Sigmoid colon (tissue), 7 donors: ENCODE measurements around the gene MYO5A. TPM values are rescaled to one million over a fixed set of nuclear protein-coding genes. Genes with fewer than 3 reads are reported as not detected.

ENCODE experiments used
- DNase-seq: peaks from one replicate; pipeline ENCODE4 v3.0.0-alpha.2; 2019
- H3K27ac ChIP-seq, 4 donors: fragments of 200-600 bp; sonication (generic); one replicate each; pipeline ENCODE4 v1.5.1; 2016 to 2019; ENCODE audit warnings: mild to moderate bottlenecking in 1 of 4
- H3K27me3 ChIP-seq, 3 donors: fragments of 200-600 bp; sonication (generic); one replicate each; pipeline ENCODE4 v1.5.1; 2019; ENCODE audit warnings: mild to moderate bottlenecking in 1 of 3
- H3K36me3 ChIP-seq, 4 donors: fragments of 200-600 bp; sonication (generic); one replicate each; pipeline ENCODE4 v1.5.1; 2016 to 2019
- H3K4me1 ChIP-seq, 4 donors: fragments of 200-600 bp; sonication (generic); one replicate each; pipeline ENCODE4 v1.5.1; 2017 to 2019
- H3K4me3 ChIP-seq, 4 donors: fragments of 200-600 bp; sonication (generic); one replicate each; pipeline ENCODE4 v1.5.1; 2017 to 2019; ENCODE audit warnings: mild to moderate bottlenecking in 2 of 4, moderate library complexity in 1 of 4
- H3K9me3 ChIP-seq, 4 donors: fragments of 200-600 bp in 3 of 4; sonication (generic) in 3 of 4; one replicate each; pipeline versions ENCODE4 v1.5.1 to v1.6.1; 2013 to 2019
- CTCF ChIP-seq, 4 experiments: fragments of 450-650 bp in 3 of 4; fragments of 200-600 bp in 1 of 4; IDR thresholded peaks; one replicate each; pipeline ENCODE4 v1.5.1; 2016 to 2019; ENCODE audit warnings: antibody characterized with exemption in 4 of 4, mild to moderate bottlenecking in 3 of 4, moderate library complexity in 2 of 4
- EP300 ChIP-seq, 4 donors: sonication (generic); formaldehyde crosslinking; IDR thresholded peaks; one replicate each; pipeline ENCODE4 v1.6.1; 2017; ENCODE audit warnings: antibody characterized with exemption in 4 of 4
- POLR2A ChIP-seq, 2 donors: fragments of 450-650 bp; IDR thresholded peaks; one replicate each; pipeline ENCODE4 v1.6.1; 2016; ENCODE audit warnings: antibody characterized with exemption in 2 of 2, mild to moderate bottlenecking in 2 of 2, moderate library complexity in 2 of 2
- POLR2AphosphoS5 ChIP-seq, 4 donors: sonication (generic); formaldehyde crosslinking; IDR thresholded peaks; one replicate each; pipeline ENCODE4 v1.6.1; 2017; ENCODE audit warnings: antibody characterized with exemption in 4 of 4
- WGBS, 2 donors: extraction: QIAGEN DNeasy Blood & Tissue Kit; methylation state at CpG; one replicate each; pipeline ENCODE4 v1.1.7; 2013; 5-methylcytosine and 5-hydroxymethylcytosine counted together
- intact Hi-C: fragments of 100-400 bp; cut with DNase I; formaldehyde crosslinking; loops from one replicate; pipeline ENCODE4 v1.15.1; 2023
- polyA plus RNA-seq, 3 donors: library from polyadenylated mRNA; stranded (reverse); fragments of 200-250 nt; gene quantifications; one replicate each; pipeline ENCODE4 v1.2.3, GENCODE V29; 2013
- total RNA-seq, 4 donors: library from RNA; depleted of rRNA; stranded (reverse); fragments of >200 nt; gene quantifications; one replicate each; pipeline ENCODE4 v1.1.0, GENCODE V29; 2016
- donor health status: healthy with polysubstance abuse.
- donor health status: Bipolar disorder and iron deficiency.
- donor health status: healthy.

MYO5A gene
- total and polyA plus RNA-seq, 7 donors: 2.1 to 46.0 (median 23.5) TPM

DNA sequence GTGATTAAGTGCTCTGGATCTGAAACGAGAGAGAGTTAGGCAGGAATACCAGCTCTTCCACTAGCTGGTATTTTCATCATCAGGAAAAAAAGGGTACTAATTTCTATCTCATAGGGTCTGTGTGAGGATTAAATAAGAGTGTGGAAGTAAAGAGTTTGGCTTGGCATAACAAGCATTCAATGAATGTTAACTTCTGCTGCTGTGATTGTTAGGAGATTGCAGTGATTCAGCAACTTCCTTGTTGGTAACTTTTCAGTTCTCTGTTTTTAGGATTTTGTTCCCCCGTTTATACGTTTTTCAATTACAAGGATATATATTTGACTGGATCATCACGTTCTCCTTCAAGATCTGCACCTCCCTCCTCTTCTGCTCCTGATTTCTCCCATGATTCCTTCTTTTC, 167.2 kb downstream of the MYO5A start:
- intact Hi-C loops: no loop called here
- peaks cover 0 to 63% (median 8%) of the 10 kb centered on the region in 4 donors for H3K36me3 ChIP-seq
- WGBS, 2 donors: 38 to 77% methylated on average over 4 of the region's 4 CpGs
- no peak for DNase-seq
- no peak overlapping the region for H3K27ac ChIP-seq
- TF ChIP-seq CTCF (IDR thresholded peaks at IDR 0.05) (no peak), EP300 (IDR thresholded peaks at IDR 0.05) (no peak), POLR2AphosphoS5 (IDR thresholded peaks at IDR 0.05) (no peak), POLR2A (IDR thresholded peaks at IDR 0.05) (no peak)
- no peaks in the 10 kb centered on the region for H3K4me1 ChIP-seq
- H3K4me3 ChIP-seq: no peak overlapping the region
- H3K9me3 ChIP-seq: no peaks in the 10 kb centered on the region
- no peaks in the 10 kb centered on the region for H3K27me3 ChIP-seq

- no peak for TF ChIP-seq POLR2A (IDR thresholded peaks at IDR 0.05)
- no peak for TF ChIP-seq CTCF (IDR thresholded peaks at IDR 0.05)
- TF ChIP-seq EP300 (IDR thresholded peaks at IDR 0.05): no peak
- TF ChIP-seq POLR2AphosphoS5 (IDR thresholded peaks at IDR 0.05): no peak
- peaks cover 0 to 62% (median 8%) of the 10 kb centered on the region in 4 donors for H3K36me3 ChIP-seq
- no peaks in the 10 kb centered on the region for H3K4me1 ChIP-seq
- H3K4me3 ChIP-seq: no peak overlapping the region
- no peak overlapping the region for H3K27ac ChIP-seq
- H3K27me3 ChIP-seq: no peaks in the 10 kb centered on the region
- intact Hi-C loops: no loop called here
- WGBS, 2 donors: 29 to 70% methylated on average over 9 of the region's 9 CpGs
- no peaks in the 10 kb centered on the region for H3K9me3 ChIP-seq
- no peak for DNase-seq
These were observed 168.2 kb downstream of the MYO5A start for GRCh38 chr15:52360229-52361203.

DNA sequence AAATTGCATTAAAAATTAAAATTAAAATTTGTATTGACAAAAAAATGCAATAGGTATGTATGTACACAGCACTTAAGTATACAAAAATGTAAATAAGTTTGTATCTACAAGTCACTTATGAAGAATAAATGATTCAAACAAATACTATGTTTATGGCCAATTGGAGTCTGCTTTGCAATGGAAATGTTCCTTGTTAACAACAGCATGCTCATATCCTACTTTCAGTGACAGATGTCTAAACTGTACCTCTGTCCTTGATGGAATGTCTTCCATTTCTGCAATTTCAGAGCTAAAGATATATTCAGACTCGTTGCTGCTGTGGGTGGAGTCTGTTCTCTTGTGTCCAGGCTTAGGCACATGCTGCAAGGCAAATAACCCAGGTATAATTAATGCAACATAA, 169.0 kb downstream of the MYO5A start:
- WGBS, 2 donors: 19 to 68% methylated on average over 1 of the region's 1 CpG
- Histone ChIP-seq H3K27ac (no peak overlapping the region), H3K36me3 (peaks cover 0 to 60% (median 8%) of the 10 kb centered on the region in 4 donors), H3K9me3 (no peaks in the 10 kb centered on the region), H3K4me1 (no peaks in the 10 kb centered on the region), H3K4me3 (no peak overlapping the region), H3K27me3 (no peaks in the 10 kb centered on the region)
- intact Hi-C loops: no loop called here
- DNase-seq: no peak
- TF ChIP-seq EP300 (IDR thresholded peaks at IDR 0.05) (no peak), CTCF (IDR thresholded peaks at IDR 0.05) (no peak), POLR2AphosphoS5 (IDR thresholded peaks at IDR 0.05) (no peak), POLR2A (IDR thresholded peaks at IDR 0.05) (no peak)

DNA sequence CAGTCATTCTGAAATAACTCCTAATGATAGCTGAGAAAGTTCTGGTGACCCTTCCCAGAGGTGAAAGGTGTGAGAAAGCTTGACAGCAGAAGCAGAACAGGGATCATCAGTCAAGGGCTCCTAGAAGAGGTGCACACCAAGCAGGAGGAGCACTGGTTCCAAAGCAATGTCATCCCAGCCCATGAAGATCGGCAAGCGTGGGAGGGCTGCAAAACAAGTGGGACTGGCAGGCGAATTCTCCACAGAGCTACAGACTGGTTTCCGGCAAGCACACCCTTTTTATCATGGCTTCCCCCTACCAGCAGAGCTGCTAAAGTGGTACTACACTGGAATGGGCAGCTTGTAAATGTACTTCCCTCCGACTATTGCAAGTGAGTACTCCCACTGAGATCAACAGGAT, 170.7 kb downstream of the MYO5A start:
- no peaks in the 10 kb centered on the region for H3K4me1 ChIP-seq
- TF ChIP-seq POLR2A (IDR thresholded peaks at IDR 0.05): no peak
- no peak for TF ChIP-seq POLR2AphosphoS5 (IDR thresholded peaks at IDR 0.05)
- TF ChIP-seq EP300 (IDR thresholded peaks at IDR 0.05): no peak
- TF ChIP-seq CTCF (IDR thresholded peaks at IDR 0.05): no peak
- intact Hi-C loops: no loop called here
- H3K36me3 ChIP-seq: peaks cover 0 to 54% (median 15%) of the 10 kb centered on the region in 4 donors
- DNase-seq: no peak
- no peak overlapping the region for H3K27ac ChIP-seq
- no peaks in the 10 kb centered on the region for H3K27me3 ChIP-seq
- 96 to 99% methylated on average over 5 of the region's 5 CpGs for WGBS, 2 donors
- no peak overlapping the region for H3K4me3 ChIP-seq
- no peaks in the 10 kb centered on the region for H3K9me3 ChIP-seq
